ENCODE data around the gene DYNLT2B. TPM values are rescaled to one million over a fixed set of nuclear protein-coding genes. Genes with fewer than 3 reads are reported as not detected.
A peak's percentile ranks its signal among the peaks of the same experiment; 100 is the strongest.
"Not testable (repeated sequence)": the region's sequence is repeated elsewhere in the genome, so short reads cannot be mapped to it uniquely, and the experiment has no call there.

DYNLT2B gene
- total RNA-seq, 2 experiments from 2014 or later: 12.0 to 21.1 TPM

- Mint-ChIP-seq H3K36me3 (ENCODE audit: low read depth) (peaks cover 1% of the 10 kb centered on the region), H3K27ac (no peak overlapping the region), H3K4me1 (ENCODE audit: low read depth) (peaks cover 14% of the 10 kb centered on the region), H3K27me3 (ENCODE audit: low read depth) (no peaks in the 10 kb centered on the region), H3K9me3 (ENCODE audit: insufficient read depth) (no peaks in the 10 kb centered on the region), H3K4me3 (no peak overlapping the region)
- DNase-seq (no peak), ATAC-seq (no peak)
- POLR2A ChIA-PET: interaction anchor here (1.3 kb wide), 1 partner anchor 201 kb away, joined by 3 read pairs; no protein-coding TSS in a partner anchor
- CTCF ChIA-PET: no interaction called here
These were observed 3.1 kb upstream of the DYNLT2B start for GRCh38 chr3:196321162-196321561.

GRCh38 chr3:196320137-196320536, 2.1 kb upstream of the DYNLT2B start:
- peak overlapping the region; percentile 25 for H3K4me3 Mint-ChIP-seq
- DNase-seq (no peak), ATAC-seq (no peak)
- no peak overlapping the region for H3K27ac Mint-ChIP-seq
- no peaks in the 10 kb centered on the region for H3K27me3 Mint-ChIP-seq (ENCODE audit: low read depth)
- CTCF ChIA-PET: no interaction called here
- POLR2A ChIA-PET: interaction anchor here (0.9 kb wide), 1 partner anchor 47 kb away, joined by 4 read pairs; no protein-coding TSS in a partner anchor
- H3K36me3 Mint-ChIP-seq (ENCODE audit: low read depth): peaks cover 1% of the 10 kb centered on the region
- peaks cover 14% of the 10 kb centered on the region for H3K4me1 Mint-ChIP-seq (ENCODE audit: low read depth)
- H3K9me3 Mint-ChIP-seq (ENCODE audit: insufficient read depth): no peaks in the 10 kb centered on the region

GRCh38 chr3:196316799-196317686, 997 bp downstream of the DYNLT2B start:
- peak overlapping the region; percentile 98 for H3K27ac Mint-ChIP-seq
- H3K36me3 Mint-ChIP-seq (ENCODE audit: low read depth); ATAC-seq; H3K9me3 Mint-ChIP-seq (ENCODE audit: insufficient read depth); H3K27me3 Mint-ChIP-seq (ENCODE audit: low read depth); DNase-seq: not testable (repeated sequence)
- H3K4me1 Mint-ChIP-seq (ENCODE audit: low read depth): peaks cover 14% of the 10 kb centered on the region
- ChIA-PET CTCF (interaction anchor here (1.0 to 1.5 kb wide), 3 partner anchors 62 to 212 kb away, joined by 3 to 4 read pairs (median 3); no protein-coding TSS in a partner anchor), POLR2A (interaction anchor here (0.7 to 2.1 kb wide), 13 partner anchors 10 to 551 kb away, joined by 3 to 17 read pairs (median 4); partner anchors contain the start of genes PCYT1A, SENP5 and UBXN7)
- peak overlapping the region; percentile 94 for H3K4me3 Mint-ChIP-seq

GRCh38 chr3:196315821-196316220, 2.2 kb downstream of the DYNLT2B start:
- POLR2A ChIA-PET: interaction anchor here (1.2 kb wide), 1 partner anchor 41 kb away, joined by 4 read pairs; no protein-coding TSS in a partner anchor
- H3K9me3 Mint-ChIP-seq (ENCODE audit: insufficient read depth): no peaks in the 10 kb centered on the region
- H3K27me3 Mint-ChIP-seq (ENCODE audit: low read depth): no peaks in the 10 kb centered on the region
- no peak overlapping the region for H3K4me3 Mint-ChIP-seq
- peaks cover 10% of the 10 kb centered on the region for H3K36me3 Mint-ChIP-seq (ENCODE audit: low read depth)
- H3K4me1 Mint-ChIP-seq (ENCODE audit: low read depth): peaks cover 11% of the 10 kb centered on the region
- H3K27ac Mint-ChIP-seq: no peak overlapping the region
- CTCF ChIA-PET: no interaction called here
- no peak for DNase-seq
- ATAC-seq: no peak

- no peaks in the 10 kb centered on the region for H3K9me3 Mint-ChIP-seq (ENCODE audit: insufficient read depth)
- peaks cover 10% of the 10 kb centered on the region for H3K36me3 Mint-ChIP-seq (ENCODE audit: low read depth)
- H3K27me3 Mint-ChIP-seq (ENCODE audit: low read depth): no peaks in the 10 kb centered on the region
- ChIA-PET POLR2A (no interaction called here), CTCF (interaction anchor here (1.3 kb wide), 1 partner anchor 214 kb away, joined by 3 read pairs; no protein-coding TSS in a partner anchor)
- peaks cover 11% of the 10 kb centered on the region for H3K4me1 Mint-ChIP-seq (ENCODE audit: low read depth)
- H3K4me3 Mint-ChIP-seq: no peak overlapping the region
- ATAC-seq (no peak), DNase-seq (no peak)
- H3K27ac Mint-ChIP-seq: peak overlapping the region; percentile 5
These were observed 3.4 kb downstream of the DYNLT2B start for GRCh38 chr3:196314597-196314996.

- H3K36me3 Mint-ChIP-seq (ENCODE audit: low read depth): peaks cover 10% of the 10 kb centered on the region
These were observed 4.0 kb downstream of the DYNLT2B start for GRCh38 chr3:196314086-196314485.

GRCh38 chr3:196302960-196303359, 15.1 kb downstream of the DYNLT2B start:
- H3K27me3 Mint-ChIP-seq (ENCODE audit: low read depth); CTCF ChIA-PET; DNase-seq; ATAC-seq; H3K27ac Mint-ChIP-seq; H3K4me3 Mint-ChIP-seq; POLR2A ChIA-PET; H3K4me1 Mint-ChIP-seq (ENCODE audit: low read depth); H3K9me3 Mint-ChIP-seq (ENCODE audit: insufficient read depth): not testable (repeated sequence)
- peaks cover 17% of the 10 kb centered on the region for H3K36me3 Mint-ChIP-seq (ENCODE audit: low read depth)

More at GRCh38 chr3:196314086-196314485, 4.0 kb downstream of the DYNLT2B start:
- H3K4me1 Mint-ChIP-seq (ENCODE audit: low read depth); H3K27me3 Mint-ChIP-seq (ENCODE audit: low read depth); H3K27ac Mint-ChIP-seq; H3K9me3 Mint-ChIP-seq (ENCODE audit: insufficient read depth); DNase-seq; ATAC-seq; POLR2A ChIA-PET; H3K4me3 Mint-ChIP-seq: not testable (repeated sequence)
- CTCF ChIA-PET: interaction anchor here (1.3 kb wide), 1 partner anchor 215 kb away, joined by 3 read pairs; no protein-coding TSS in a partner anchor

- H3K4me3 Mint-ChIP-seq; POLR2A ChIA-PET; ATAC-seq; H3K27me3 Mint-ChIP-seq (ENCODE audit: low read depth); H3K4me1 Mint-ChIP-seq (ENCODE audit: low read depth); CTCF ChIA-PET; H3K9me3 Mint-ChIP-seq (ENCODE audit: insufficient read depth); H3K27ac Mint-ChIP-seq; DNase-seq: not testable (repeated sequence)
- H3K36me3 Mint-ChIP-seq (ENCODE audit: low read depth): peaks cover 17% of the 10 kb centered on the region
These were observed 15.5 kb downstream of the DYNLT2B start for GRCh38 chr3:196302551-196302950.

- Mint-ChIP-seq H3K36me3 (ENCODE audit: low read depth) (peaks cover 10% of the 10 kb centered on the region), H3K9me3 (ENCODE audit: insufficient read depth) (no peaks in the 10 kb centered on the region), H3K4me1 (ENCODE audit: low read depth) (no peaks in the 10 kb centered on the region), H3K27me3 (ENCODE audit: low read depth) (no peaks in the 10 kb centered on the region), H3K27ac (no peak overlapping the region), H3K4me3 (no peak overlapping the region)
- DNase-seq: no peak
- ATAC-seq: no peak
- ChIA-PET CTCF (no interaction called here), POLR2A (interaction anchor here (0.8 kb wide), 1 partner anchor 9 kb away, joined by 4 read pairs; no protein-coding TSS in a partner anchor)
These were observed 19.5 kb downstream of the DYNLT2B start for GRCh38 chr3:196298521-196298920.

- ATAC-seq: no peak
- Mint-ChIP-seq H3K27ac (no peak overlapping the region), H3K9me3 (ENCODE audit: insufficient read depth) (no peaks in the 10 kb centered on the region), H3K4me3 (no peak overlapping the region), H3K36me3 (ENCODE audit: low read depth) (peaks cover 7% of the 10 kb centered on the region), H3K27me3 (ENCODE audit: low read depth) (no peaks in the 10 kb centered on the region), H3K4me1 (ENCODE audit: low read depth) (peaks cover 9% of the 10 kb centered on the region)
- ChIA-PET POLR2A (no interaction called here), CTCF (no interaction called here)
- DNase-seq: no peak
These were observed 25.6 kb downstream of the DYNLT2B start for GRCh38 chr3:196292286-196292923.

- ATAC-seq (no peak), DNase-seq (no peak)
- ChIA-PET CTCF (interaction anchor here (0.7 to 1.0 kb wide), 3 partner anchors 8 to 53 kb away, joined by 3 read pairs; no protein-coding TSS in a partner anchor), POLR2A (interaction anchor here (0.6 to 2.1 kb wide), 2 partner anchors 20 to 30 kb away, joined by 4 to 6 read pairs; partner anchors contain the start of gene DYNLT2B)
- no peaks in the 10 kb centered on the region for H3K27me3 Mint-ChIP-seq (ENCODE audit: low read depth)
- peaks cover 38% of the 10 kb centered on the region for H3K4me1 Mint-ChIP-seq (ENCODE audit: low read depth)
- no peaks in the 10 kb centered on the region for H3K9me3 Mint-ChIP-seq (ENCODE audit: insufficient read depth)
- peaks cover 24% of the 10 kb centered on the region for H3K36me3 Mint-ChIP-seq (ENCODE audit: low read depth)
- peak overlapping the region; percentile 98 for H3K27ac Mint-ChIP-seq
- peak overlapping the region; percentile 93 for H3K4me3 Mint-ChIP-seq
These were observed 29.9 kb downstream of the DYNLT2B start for GRCh38 chr3:196288141-196288460.
